GM19452 (cell line): ENCODE measurements around the gene ADAMTSL1.

Source experiments
- ATAC-seq: cut with Tn5 transposase; IDR thresholded peaks from one replicate; pipeline ENCODE4 v1.9.1; 2021; ENCODE audit not compliant: unreplicated experiment

ADAMTSL1 gene

GRCh38 chr9:18768951-18769622 lies 295.1 kb downstream of the ADAMTSL1 start:
- ATAC-seq, result peak; percentile 83

GRCh38 chr9:18770131-18770908 lies 296.4 kb downstream of the ADAMTSL1 start:
- ATAC-seq, result no peak

GRCh38 chr9:18771011-18771410 lies 297.1 kb downstream of the ADAMTSL1 start:
- ATAC-seq, result no peak

GRCh38 chr9:18771763-18772162 lies 297.8 kb downstream of the ADAMTSL1 start:
- no peak for ATAC-seq

DNA sequence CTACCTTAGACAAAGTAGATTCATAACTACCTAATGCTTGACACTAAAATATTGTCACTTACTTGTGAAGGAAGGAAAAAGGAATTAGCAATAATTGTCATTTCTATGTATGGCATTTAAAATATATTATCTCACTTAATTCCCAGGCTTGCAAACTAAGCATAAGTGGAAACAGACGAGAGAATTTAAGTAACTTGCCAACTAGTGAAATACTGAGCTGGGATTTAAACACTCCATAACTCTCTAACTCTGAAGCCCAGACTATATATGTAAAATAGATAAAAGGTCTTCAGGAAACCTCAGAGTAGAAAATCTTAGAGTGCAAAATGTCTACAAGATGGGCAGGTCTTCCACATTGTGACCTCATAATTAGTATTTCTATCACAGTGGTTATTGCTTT lies 301.3 kb downstream of the ADAMTSL1 start:
- ATAC-seq, result no peak

GRCh38 chr9:18775930-18776329 lies 302.0 kb downstream of the ADAMTSL1 start:
- no peak for ATAC-seq

DNA sequence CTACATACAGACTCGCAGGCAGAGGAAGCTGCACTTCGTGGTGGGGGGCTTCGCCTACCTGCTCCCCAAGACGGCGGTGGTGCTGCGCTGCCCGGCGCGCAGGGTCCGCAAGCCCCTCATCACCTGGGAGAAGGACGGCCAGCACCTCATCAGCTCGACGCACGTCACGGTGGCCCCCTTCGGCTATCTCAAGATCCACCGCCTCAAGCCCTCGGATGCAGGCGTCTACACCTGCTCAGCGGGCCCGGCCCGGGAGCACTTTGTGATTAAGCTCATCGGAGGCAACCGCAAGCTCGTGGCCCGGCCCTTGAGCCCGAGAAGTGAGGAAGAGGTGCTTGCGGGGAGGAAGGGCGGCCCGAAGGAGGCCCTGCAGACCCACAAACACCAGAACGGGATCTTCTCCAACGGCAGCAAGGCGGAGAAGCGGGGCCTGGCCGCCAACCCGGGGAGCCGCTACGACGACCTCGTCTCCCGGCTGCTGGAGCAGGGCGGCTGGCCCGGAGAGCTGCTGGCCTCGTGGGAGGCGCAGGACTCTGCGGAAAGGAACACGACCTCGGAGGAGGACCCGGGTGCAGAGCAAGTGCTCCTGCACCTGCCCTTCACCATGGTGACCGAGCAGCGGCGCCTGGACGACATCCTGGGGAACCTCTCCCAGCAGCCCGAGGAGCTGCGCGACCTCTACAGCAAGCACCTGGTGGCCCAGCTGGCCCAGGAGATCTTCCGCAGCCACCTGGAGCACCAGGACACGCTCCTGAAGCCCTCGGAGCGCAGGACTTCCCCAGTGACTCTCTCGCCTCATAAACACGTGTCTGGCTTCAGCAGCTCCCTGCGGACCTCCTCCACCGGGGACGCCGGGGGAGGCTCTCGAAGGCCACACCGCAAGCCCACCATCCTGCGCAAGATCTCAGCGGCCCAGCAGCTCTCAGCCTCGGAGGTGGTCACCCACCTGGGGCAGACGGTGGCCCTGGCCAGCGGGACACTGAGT lies 303.2 kb downstream of the ADAMTSL1 start:
- ATAC-seq, result no peak

DNA sequence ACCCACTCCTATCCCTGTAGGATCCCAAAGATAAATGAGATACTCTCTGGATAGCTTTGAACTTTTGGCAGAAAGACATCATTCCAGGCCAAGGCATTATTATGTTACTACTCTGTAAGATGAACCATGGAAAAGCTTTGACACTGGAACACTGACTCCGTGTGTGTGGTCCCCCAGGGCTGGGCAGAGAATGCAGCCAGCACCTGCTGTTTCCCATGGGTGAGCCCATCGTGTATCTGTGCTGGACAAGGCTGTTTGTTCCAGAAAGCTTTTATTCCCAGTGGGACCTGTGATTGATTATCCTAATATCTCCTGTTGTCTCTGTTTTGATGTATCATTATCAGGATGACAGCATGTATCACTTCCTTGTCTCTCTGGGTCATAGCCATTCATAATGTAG lies 304.2 kb downstream of the ADAMTSL1 start:
- ATAC-seq, result no peak

DNA sequence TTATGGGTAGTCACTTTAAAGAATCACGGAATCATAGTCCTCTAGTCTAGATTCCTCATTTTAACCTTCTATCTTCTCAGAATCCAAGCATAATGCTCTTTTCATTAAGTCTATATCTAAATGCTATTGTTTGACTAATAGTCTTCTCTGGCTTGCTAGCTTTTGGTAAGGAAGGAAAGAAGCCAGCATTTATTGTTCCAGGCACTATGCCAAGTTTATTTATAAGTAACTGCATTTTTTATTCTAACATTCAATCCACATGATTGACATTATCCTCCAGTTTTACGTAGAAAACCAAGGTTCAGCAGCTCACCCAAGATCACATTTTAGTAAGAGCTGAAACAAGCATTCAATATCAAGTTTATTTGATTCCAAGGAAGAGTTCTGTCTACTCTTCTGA lies 304.9 kb downstream of the ADAMTSL1 start:
- no peak for ATAC-seq

- ATAC-seq, result no peak
Observed at GRCh38 chr9:18783909-18784308, 310.0 kb downstream of the ADAMTSL1 start.

DNA sequence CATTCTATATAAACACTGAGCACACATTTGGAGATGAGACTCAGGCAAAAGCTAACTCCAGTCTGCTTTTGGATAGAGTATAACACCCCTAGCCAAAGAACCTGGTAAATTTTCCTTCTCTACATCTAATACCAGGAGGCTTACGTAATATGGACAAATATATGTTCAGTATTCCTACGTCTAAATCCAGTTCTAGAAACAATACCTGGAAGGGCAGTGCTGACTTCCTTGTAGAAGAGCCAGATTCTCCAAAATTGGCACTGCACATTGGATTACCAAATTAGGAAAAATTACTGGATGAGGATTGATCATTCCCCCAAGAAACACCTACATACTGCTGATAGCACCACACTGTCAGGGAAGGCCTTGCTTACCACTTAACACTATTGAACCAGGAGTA lies 311.7 kb downstream of the ADAMTSL1 start:
- ATAC-seq, result no peak

DNA sequence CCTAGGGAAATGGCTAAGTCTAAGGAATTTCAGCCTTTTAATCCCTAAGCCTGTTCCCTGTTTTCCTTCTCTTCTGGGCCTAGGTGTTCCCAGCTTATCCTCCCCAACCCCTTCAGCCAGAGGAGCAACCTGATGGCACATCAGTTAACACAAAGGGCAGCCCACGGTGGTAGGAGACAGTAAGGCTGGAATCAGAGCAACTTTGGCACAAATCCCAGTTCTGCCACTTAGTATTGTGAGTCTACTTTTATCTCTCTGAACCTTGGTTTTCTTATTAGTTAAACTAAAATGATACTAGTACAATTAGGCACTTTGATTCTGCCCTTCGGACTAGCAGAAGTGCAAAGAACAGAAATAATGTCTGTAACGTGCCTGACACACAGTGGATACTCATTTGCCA lies 312.2 kb downstream of the ADAMTSL1 start:
- no peak for ATAC-seq

- no peak for ATAC-seq
Observed at GRCh38 chr9:18786911-18787650, 313.1 kb downstream of the ADAMTSL1 start.

DNA sequence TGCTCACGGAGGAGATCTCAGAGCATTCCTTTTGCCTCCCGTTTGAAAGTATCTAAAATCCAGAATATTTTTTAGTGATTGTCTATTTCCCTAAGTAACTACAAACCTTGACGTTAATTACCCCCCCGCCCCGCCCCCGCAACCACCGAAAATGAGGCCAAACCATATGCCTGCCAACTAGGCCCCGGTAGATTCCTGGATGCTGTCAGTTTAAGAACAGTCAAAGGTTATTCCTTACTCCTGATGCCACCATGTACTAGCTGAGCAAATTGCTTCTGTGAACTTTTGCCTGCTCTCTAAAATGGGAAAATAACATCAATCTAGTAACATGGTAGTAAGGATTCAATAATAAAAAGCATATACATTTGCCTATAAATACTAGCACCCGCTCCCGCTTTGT lies 314.3 kb downstream of the ADAMTSL1 start:
- ATAC-seq, result no peak

- ATAC-seq, result no peak
Observed at GRCh38 chr9:18791074-18791473, 317.1 kb downstream of the ADAMTSL1 start.

- no peak for ATAC-seq
Observed at GRCh38 chr9:18793122-18793521, 319.2 kb downstream of the ADAMTSL1 start.

DNA sequence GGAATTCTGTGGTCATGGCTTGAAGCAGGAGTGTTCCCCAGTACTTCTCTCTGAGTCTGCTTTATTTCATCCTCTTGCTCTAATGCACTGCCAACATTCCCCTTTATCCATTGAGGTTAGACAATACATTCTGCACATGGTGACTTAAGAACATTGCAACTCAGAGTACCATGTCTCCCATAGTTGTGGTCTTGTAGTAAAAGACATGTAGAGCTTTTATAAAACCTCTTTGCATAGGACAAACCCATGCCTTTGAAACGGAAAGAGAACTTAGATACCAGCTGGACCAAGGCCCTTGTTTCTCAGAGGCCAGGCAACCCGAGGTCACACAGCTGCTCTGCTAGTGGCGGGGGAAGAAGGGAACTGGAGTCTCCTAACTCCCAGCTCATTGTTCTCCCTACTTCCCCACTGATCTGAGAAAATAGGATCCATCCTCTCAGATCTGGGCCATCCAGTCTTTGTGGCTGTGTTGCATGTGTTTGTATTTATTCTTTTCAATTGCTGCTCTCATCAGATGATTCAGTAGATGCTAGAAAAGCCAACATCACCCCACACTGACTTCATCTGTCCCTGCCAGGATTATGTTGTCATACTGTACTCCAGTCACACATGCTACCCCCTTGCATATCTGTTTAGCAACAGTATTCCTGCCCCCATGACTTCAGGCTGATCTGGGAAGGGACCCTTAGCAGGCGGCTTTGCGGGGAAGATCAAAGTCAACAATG lies 322.2 kb downstream of the ADAMTSL1 start:
- no peak for ATAC-seq

DNA sequence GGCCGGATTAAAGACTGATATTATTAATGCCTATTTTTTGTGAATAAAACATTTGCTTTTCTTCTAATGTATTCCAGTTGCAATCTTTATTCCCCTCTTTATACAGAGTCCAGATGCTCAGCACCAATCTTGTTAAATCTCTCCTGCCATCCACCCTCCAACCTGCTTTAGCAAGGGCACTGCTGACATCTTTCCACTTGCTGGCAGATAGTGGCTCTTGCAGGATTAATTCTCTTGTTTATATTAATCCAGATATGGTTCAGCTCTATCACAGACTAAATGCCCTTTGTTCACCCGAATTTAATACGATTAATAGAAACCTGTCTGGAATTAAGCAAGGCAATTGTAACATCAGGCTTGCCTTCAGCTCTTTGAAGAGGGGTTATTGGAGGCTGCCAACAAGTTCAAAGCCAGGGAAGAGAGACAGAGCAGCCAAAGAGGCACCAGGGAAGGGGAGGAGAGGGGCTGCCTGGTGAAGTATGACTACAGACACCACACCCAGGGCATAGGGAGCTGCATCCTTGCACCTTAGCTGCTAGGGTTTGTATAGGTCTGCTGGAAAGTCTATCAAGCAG lies 322.8 kb downstream of the ADAMTSL1 start:
- no peak for ATAC-seq

- ATAC-seq, result no peak
Observed at GRCh38 chr9:18798106-18798505, 324.2 kb downstream of the ADAMTSL1 start.
